Measurements from ENCODE around the gene CYP2D6. TPM values are rescaled to one million over a fixed set of nuclear protein-coding genes. Genes with fewer than 3 reads are reported as not detected.
"Not testable (repeated sequence)": the region's sequence is repeated elsewhere in the genome, so short reads cannot be mapped to it uniquely, and the experiment has no call there.

Gene CYP2D6
- total RNA-seq, 1 donor from 2014 or later = 2.0 TPM

- FAIRE-seq (no peak), DNase-seq (ENCODE audit: low spot score in 2 of 2) (no peak)
Observed at GRCh38 chr22:42160251-42160650, 29.6 kb upstream of the CYP2D6 start.

- no peak for FAIRE-seq
Observed at GRCh38 chr22:42158456-42159132, 28.0 kb upstream of the CYP2D6 start.

GRCh38 chr22:42156598-42156997 is 26.0 kb upstream of the CYP2D6 start:
- no peak for DNase-seq (ENCODE audit: low spot score in 2 of 2)
- FAIRE-seq = no peak

More at GRCh38 chr22:42158456-42159132, 28.0 kb upstream of the CYP2D6 start:
- no peak for DNase-seq (ENCODE audit: low spot score in 2 of 2)

GRCh38 chr22:42156121-42156520 is 25.5 kb upstream of the CYP2D6 start:
- DNase-seq (ENCODE audit: low spot score in 2 of 2) = no peak
- no peak for FAIRE-seq

GRCh38 chr22:42155053-42155543 is 24.5 kb upstream of the CYP2D6 start:
- DNase-seq (ENCODE audit: low spot score in 2 of 2) = no peak
- no peak for FAIRE-seq

- FAIRE-seq (no peak), DNase-seq (ENCODE audit: low spot score in 2 of 2) (no peak)
Observed at GRCh38 chr22:42154293-42155052, 23.9 kb upstream of the CYP2D6 start.

- no peak for FAIRE-seq
- DNase-seq (ENCODE audit: low spot score in 2 of 2) = no peak
Observed at GRCh38 chr22:42152661-42153270, 22.2 kb upstream of the CYP2D6 start.

GRCh38 chr22:42151924-42152635 is 21.5 kb upstream of the CYP2D6 start:
- DNase-seq (ENCODE audit: low spot score in 2 of 2) = no peak
- FAIRE-seq = no peak

- DNase-seq (ENCODE audit: low spot score in 2 of 2) (no peak), FAIRE-seq (no peak)
Observed at GRCh38 chr22:42150727-42151590, 20.3 kb upstream of the CYP2D6 start.

- not testable (repeated sequence) for DNase-seq (ENCODE audit: low spot score in 2 of 2); FAIRE-seq
Observed at GRCh38 chr22:42149798-42150197, 19.2 kb upstream of the CYP2D6 start.

GRCh38 chr22:42145175-42145574 is 14.6 kb upstream of the CYP2D6 start:
- FAIRE-seq (no peak), DNase-seq (ENCODE audit: low spot score in 2 of 2) (no peak)

- not testable (repeated sequence) for DNase-seq (ENCODE audit: low spot score in 2 of 2); FAIRE-seq
Observed at GRCh38 chr22:42143859-42144822, 13.5 kb upstream of the CYP2D6 start.

GRCh38 chr22:42142771-42143461 is 12.3 kb upstream of the CYP2D6 start:
- peak in 1 of 2 donors; percentile 59 for DNase-seq (ENCODE audit: low spot score in 2 of 2)
- no peak for FAIRE-seq

GRCh38 chr22:42141307-42142057 is 10.9 kb upstream of the CYP2D6 start:
- not testable (repeated sequence) for FAIRE-seq; DNase-seq (ENCODE audit: low spot score in 2 of 2)

GRCh38 chr22:42140153-42140552 is 9.5 kb upstream of the CYP2D6 start:
- not testable (repeated sequence) for FAIRE-seq

GRCh38 chr22:42139508-42139907 is 8.9 kb upstream of the CYP2D6 start:
- not testable (repeated sequence) for DNase-seq (ENCODE audit: low spot score in 2 of 2); FAIRE-seq

More at GRCh38 chr22:42140153-42140552, 9.5 kb upstream of the CYP2D6 start:
- not testable (repeated sequence) for DNase-seq (ENCODE audit: low spot score in 2 of 2)

GRCh38 chr22:42138972-42139371 is 8.4 kb upstream of the CYP2D6 start:
- DNase-seq (ENCODE audit: low spot score in 2 of 2) = no peak

More at GRCh38 chr22:42138972-42139371, 8.4 kb upstream of the CYP2D6 start:
- no peak for FAIRE-seq
